ENCODE results near the gene LMTK2.
A peak's percentile ranks its signal among the peaks of the same experiment; 100 is the strongest.

The LMTK2 gene

DNA sequence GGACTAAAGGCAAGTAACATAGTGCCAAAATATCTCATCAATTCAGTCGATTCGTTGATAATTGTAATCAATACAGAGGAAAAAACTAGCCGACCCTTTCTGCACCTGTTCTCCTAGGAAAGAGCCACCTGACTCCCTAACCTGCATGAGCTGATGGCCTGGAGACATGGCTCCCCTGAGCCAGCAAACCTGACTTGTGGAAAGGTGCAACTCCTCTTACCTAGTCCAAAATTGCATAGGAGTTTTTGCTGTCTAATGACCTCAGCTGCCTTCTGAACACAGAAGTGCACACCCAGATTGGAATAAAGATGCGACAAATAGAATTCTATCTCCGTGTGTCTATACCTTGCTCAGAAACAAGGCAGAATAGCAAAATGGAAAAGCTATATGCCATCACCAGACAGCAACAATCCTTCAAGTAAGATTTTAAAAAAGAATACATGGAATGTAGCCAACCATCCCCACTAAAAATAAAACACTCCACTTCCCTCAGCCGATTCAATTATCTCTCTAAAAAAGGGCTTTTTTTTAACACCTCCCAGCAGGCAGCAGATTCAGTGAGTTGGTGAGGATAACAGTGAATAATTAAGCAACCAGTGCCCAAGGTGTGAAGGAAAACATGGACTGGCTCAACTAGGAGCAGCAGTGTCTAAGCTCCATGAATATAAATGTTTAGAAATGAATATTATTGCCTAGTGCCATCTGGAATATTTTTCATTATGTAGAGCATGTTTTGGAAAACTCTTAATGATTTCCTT lies 26.6 kb upstream of the LMTK2 start:
- no peaks in the 10 kb centered on the region for H3K27me3 ChIP-seq (ENCODE audit: insufficient read depth, poor library complexity, severe bottlenecking)
- ATAC-seq (ENCODE audit: low read depth) (no peak), DNase-seq (ENCODE audit: low spot score) (peak; percentile 4)
- no peak overlapping the region for H3K4me3 ChIP-seq (ENCODE audit: severe bottlenecking)
- H3K4me1 ChIP-seq (ENCODE audit: insufficient read depth, poor library complexity, severe bottlenecking), result no peaks in the 10 kb centered on the region
- TF ChIP-seq, protein P1, sequence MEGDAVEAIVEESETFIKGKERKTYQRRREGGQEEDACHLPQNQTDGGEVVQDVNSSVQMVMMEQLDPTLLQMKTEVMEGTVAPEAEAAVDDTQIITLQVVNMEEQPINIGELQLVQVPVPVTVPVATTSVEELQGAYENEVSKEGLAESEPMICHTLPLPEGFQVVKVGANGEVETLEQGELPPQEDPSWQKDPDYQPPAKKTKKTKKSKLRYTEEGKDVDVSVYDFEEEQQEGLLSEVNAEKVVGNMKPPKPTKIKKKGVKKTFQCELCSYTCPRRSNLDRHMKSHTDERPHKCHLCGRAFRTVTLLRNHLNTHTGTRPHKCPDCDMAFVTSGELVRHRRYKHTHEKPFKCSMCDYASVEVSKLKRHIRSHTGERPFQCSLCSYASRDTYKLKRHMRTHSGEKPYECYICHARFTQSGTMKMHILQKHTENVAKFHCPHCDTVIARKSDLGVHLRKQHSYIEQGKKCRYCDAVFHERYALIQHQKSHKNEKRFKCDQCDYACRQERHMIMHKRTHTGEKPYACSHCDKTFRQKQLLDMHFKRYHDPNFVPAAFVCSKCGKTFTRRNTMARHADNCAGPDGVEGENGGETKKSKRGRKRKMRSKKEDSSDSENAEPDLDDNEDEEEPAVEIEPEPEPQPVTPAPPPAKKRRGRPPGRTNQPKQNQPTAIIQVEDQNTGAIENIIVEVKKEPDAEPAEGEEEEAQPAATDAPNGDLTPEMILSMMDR (IDR thresholded peaks at IDR 0.05; ENCODE audit: poor library complexity, severe bottlenecking), result no peak
- no peaks in the 10 kb centered on the region for H3K9me3 ChIP-seq (ENCODE audit: severe bottlenecking)
- H3K36me3 ChIP-seq (ENCODE audit: low read depth), result no peaks in the 10 kb centered on the region
- H3K27ac ChIP-seq (ENCODE audit: poor library complexity, severe bottlenecking), result no peak overlapping the region

DNA sequence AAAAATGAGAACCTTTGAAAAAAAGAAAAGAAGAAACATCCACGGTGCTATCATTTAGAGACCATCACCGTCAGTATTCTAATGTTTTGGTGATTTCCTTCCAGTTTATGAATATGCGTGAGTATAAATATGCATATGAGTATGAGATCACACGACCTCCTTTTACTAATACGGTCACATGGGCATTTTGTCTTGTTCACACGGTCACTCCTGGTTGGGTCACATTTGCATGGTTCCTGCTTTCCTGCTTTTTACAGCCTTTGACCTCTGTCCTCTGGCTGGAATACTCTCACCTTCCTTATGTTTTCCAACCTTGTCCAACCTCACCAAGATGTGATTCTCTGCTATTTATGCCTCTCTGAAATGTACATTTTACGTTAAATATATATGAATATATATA lies 25.3 kb upstream of the LMTK2 start:
- ATAC-seq (ENCODE audit: low read depth) (no peak), DNase-seq (ENCODE audit: low spot score) (no peak)
- TF ChIP-seq, protein P1 (IDR thresholded peaks at IDR 0.05; ENCODE audit: poor library complexity, severe bottlenecking), result no peak
- H3K27ac ChIP-seq (ENCODE audit: poor library complexity, severe bottlenecking), result no peak overlapping the region
- H3K4me1 ChIP-seq (ENCODE audit: insufficient read depth, poor library complexity, severe bottlenecking), result peaks cover 12% of the 10 kb centered on the region
- no peaks in the 10 kb centered on the region for H3K9me3 ChIP-seq (ENCODE audit: severe bottlenecking)
- H3K36me3 ChIP-seq (ENCODE audit: low read depth), result no peaks in the 10 kb centered on the region
- no peak overlapping the region for H3K4me3 ChIP-seq (ENCODE audit: severe bottlenecking)
- no peaks in the 10 kb centered on the region for H3K27me3 ChIP-seq (ENCODE audit: insufficient read depth, poor library complexity, severe bottlenecking)

DNA sequence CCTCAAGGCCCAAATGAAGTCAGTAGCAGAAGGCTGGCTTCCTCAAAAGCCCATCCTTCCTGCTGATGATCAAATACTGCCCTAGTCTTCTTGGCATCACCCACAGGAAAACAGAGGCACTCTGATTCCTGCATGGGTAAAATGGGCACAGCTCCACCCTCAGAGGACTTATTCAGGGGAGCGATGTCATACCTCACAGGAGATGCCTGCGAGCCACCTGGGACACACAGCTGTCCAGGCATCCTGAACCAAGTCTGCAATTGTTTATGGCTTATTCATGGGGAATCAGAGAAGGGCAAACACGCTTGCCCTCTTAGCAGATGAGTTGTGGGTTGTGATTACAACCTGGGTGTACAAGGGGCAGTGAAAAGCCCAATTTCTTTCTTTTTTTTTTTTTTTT lies 22.0 kb upstream of the LMTK2 start:
- TF ChIP-seq, protein P1 (IDR thresholded peaks at IDR 0.05; ENCODE audit: poor library complexity, severe bottlenecking), result no peak
- Histone ChIP-seq H3K27ac (ENCODE audit: poor library complexity, severe bottlenecking) (no peak overlapping the region), H3K9me3 (ENCODE audit: severe bottlenecking) (no peaks in the 10 kb centered on the region), H3K36me3 (ENCODE audit: low read depth) (no peaks in the 10 kb centered on the region), H3K4me3 (ENCODE audit: severe bottlenecking) (no peak overlapping the region), H3K4me1 (ENCODE audit: insufficient read depth, poor library complexity, severe bottlenecking) (peaks cover 19% of the 10 kb centered on the region), H3K27me3 (ENCODE audit: insufficient read depth, poor library complexity, severe bottlenecking) (no peaks in the 10 kb centered on the region)
- no peak for ATAC-seq (ENCODE audit: low read depth)
- no peak for DNase-seq (ENCODE audit: low spot score)

DNA sequence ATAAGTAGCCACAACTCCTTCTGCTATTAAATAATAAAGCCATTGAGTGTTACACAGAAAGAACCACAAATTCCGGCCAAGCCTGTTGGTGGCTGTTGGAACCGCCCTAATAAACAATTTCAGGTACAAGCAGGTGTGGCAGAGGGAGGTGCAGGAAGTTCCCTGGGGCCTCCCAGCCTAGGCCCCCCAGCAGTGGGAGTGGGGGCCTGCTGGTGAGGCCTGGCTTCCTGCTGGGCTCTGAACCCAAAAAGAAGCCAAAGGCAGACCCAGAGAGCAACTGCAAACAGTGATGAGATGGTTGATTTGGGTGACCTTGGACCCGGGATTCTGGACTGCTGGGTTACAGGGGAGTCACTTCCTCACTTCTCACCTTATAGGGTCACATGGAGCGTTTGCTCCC lies 21.0 kb upstream of the LMTK2 start:
- H3K9me3 ChIP-seq (ENCODE audit: severe bottlenecking), result no peaks in the 10 kb centered on the region
- ATAC-seq (ENCODE audit: low read depth) (no peak), DNase-seq (ENCODE audit: low spot score) (no peak)
- no peaks in the 10 kb centered on the region for H3K36me3 ChIP-seq (ENCODE audit: low read depth)
- peaks cover 19% of the 10 kb centered on the region for H3K4me1 ChIP-seq (ENCODE audit: insufficient read depth, poor library complexity, severe bottlenecking)
- no peaks in the 10 kb centered on the region for H3K27me3 ChIP-seq (ENCODE audit: insufficient read depth, poor library complexity, severe bottlenecking)
- TF ChIP-seq, protein P1 (IDR thresholded peaks at IDR 0.05; ENCODE audit: poor library complexity, severe bottlenecking), result no peak
- peak overlapping the region; percentile 48 for H3K27ac ChIP-seq (ENCODE audit: poor library complexity, severe bottlenecking)
- H3K4me3 ChIP-seq (ENCODE audit: severe bottlenecking), result no peak overlapping the region

DNA sequence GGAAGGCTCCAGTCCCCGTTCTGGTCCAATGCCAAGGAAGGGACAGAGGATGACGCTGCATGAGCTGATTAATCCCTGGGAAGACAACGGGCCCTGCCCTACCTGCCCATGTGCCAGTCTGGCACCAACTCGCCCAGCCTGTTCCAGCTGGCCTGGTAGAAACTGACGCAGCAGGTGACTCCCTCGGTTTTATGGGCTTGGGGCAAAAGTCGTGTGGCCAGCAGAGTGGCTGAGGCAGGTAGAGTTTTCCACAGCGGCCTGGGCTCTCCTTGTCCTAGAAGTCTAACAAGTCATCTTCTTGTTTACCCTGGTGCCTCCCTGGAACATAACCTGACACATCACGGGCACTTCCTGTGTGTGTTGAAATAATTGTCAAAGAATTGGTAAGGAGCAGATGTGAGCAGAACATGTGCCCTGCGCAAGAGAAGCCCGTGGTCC lies 20.4 kb upstream of the LMTK2 start:
- ATAC-seq (ENCODE audit: low read depth) (peak; percentile 87), DNase-seq (ENCODE audit: low spot score) (peak; percentile 83)
- Histone ChIP-seq H3K4me3 (ENCODE audit: severe bottlenecking) (no peak overlapping the region), H3K9me3 (ENCODE audit: severe bottlenecking) (no peaks in the 10 kb centered on the region), H3K4me1 (ENCODE audit: insufficient read depth, poor library complexity, severe bottlenecking) (peaks cover 19% of the 10 kb centered on the region), H3K27me3 (ENCODE audit: insufficient read depth, poor library complexity, severe bottlenecking) (no peaks in the 10 kb centered on the region), H3K27ac (ENCODE audit: poor library complexity, severe bottlenecking) (peak overlapping the region; percentile 48), H3K36me3 (ENCODE audit: low read depth) (no peaks in the 10 kb centered on the region)
- TF ChIP-seq, protein P1 (IDR thresholded peaks at IDR 0.05; ENCODE audit: poor library complexity, severe bottlenecking), result no peak

Measured in RWPE2 (cell line).